Gastrocnemius medialis (tissue), 4 donors: ENCODE data around the gene SFXN1. TPM values are rescaled to one million over a fixed set of nuclear protein-coding genes. Genes with fewer than 3 reads are reported as not detected.
A peak's percentile ranks its signal among the peaks of the same experiment; 100 is the strongest.
"Not testable (repeated sequence)": the region's sequence is repeated elsewhere in the genome, so short reads cannot be mapped to it uniquely, and the experiment has no call there.

Source experiments
- ATAC-seq, 2 donors: fragments of 150-250 bp; one replicate each; pipeline ENCODE4 v1.9.1; 2016
- DNase-seq, 2 donors: peaks; one replicate each; pipeline ENCODE4 v3.0.0-alpha.2; 2019
- H3K27ac ChIP-seq, 4 donors: fragments of 200-600 bp; sonication (generic); 1 replicate in 1 of 4; 2 replicates in 3 of 4; pipeline ENCODE4 v1.5.1; 2016 to 2018; ENCODE audit warnings: mild to moderate bottlenecking in 2 of 4, moderate library complexity in 1 of 4
- H3K27me3 ChIP-seq, 3 donors: fragments of 200-600 bp; sonication (generic) in 2 of 3; 1 replicate in 1 of 3; 2 replicates in 2 of 3; pipeline versions ENCODE4 v1.5.1 to v1.6.0; 2016 to 2019; ENCODE audit warnings: mild to moderate bottlenecking in 1 of 3, moderate library complexity in 1 of 3
- H3K36me3 ChIP-seq, 2 donors: fragments of 200-600 bp; sonication (generic) in 1 of 2; one replicate each; pipeline ENCODE4 v1.5.1; 2017 to 2018
- H3K4me1 ChIP-seq, 2 donors: fragments of 200-600 bp; sonication (generic) in 1 of 2; one replicate each; pipeline ENCODE4 v1.5.1; 2016 to 2017; ENCODE audit warnings: mild to moderate bottlenecking in 2 of 2
- H3K4me3 ChIP-seq, 4 donors: fragments of 200-600 bp; sonication (generic) in 3 of 4; 1 replicate in 1 of 4; 2 replicates in 3 of 4; pipeline ENCODE4 v1.5.1; 2016 to 2019; ENCODE audit warnings: mild to moderate bottlenecking in 2 of 4
- H3K9me3 ChIP-seq, 3 donors: fragments of 200-600 bp; sonication (generic) in 2 of 3; 1 replicate in 1 of 3; 2 replicates in 2 of 3; pipeline ENCODE4 v1.5.1; 2016 to 2019
- CTCF ChIP-seq, 5 experiments: fragments of 450-650 bp in 3 of 5; fragments of 200-600 bp in 2 of 5; sonication (generic) in 2 of 5; IDR thresholded peaks in 4 of 5; conservative IDR thresholded peaks in 1 of 5; 1 replicate in 4 of 5; 2 replicates in 1 of 5; pipeline ENCODE4 v1.5.1; 2016 to 2019; ENCODE audit warnings: antibody characterized with exemption in 5 of 5, mild to moderate bottlenecking in 3 of 5, moderate library complexity in 3 of 5
- POLR2A ChIP-seq, 2 donors: fragments of 450-650 bp; IDR thresholded peaks; one replicate each; pipeline ENCODE4 v1.6.1; 2017; ENCODE audit warnings: antibody characterized with exemption in 2 of 2, mild to moderate bottlenecking in 2 of 2, moderate library complexity in 2 of 2
- in situ Hi-C, 4 donors: fragments of 200-750 bp; cut with MboI; loops; one replicate each; pipeline versions ENCODE4 v1.15.0 to v1.8.0; 2017; ENCODE audit warnings: low sequenced_read_pairs in 4 of 4
- intact Hi-C: fragments of 100-400 bp; cut with DNase I; formaldehyde crosslinking; loops from one replicate; pipeline ENCODE4 v1.15.1; 2023; ENCODE audit warnings: low total_unique reads
- total RNA-seq, 4 donors: library from RNA; depleted of rRNA; stranded (reverse); fragments of >200 nt; gene quantifications; one replicate each; pipeline versions ENCODE4 v1.1.0 to v1.2.3, GENCODE V29; 2016

The SFXN1 gene
- total RNA-seq, 4 donors from 2014 or later, result 5.8 to 16.7 (median 13.1) TPM

GRCh38 chr5:175443514-175444059, 34.8 kb upstream of the SFXN1 start:
- in situ Hi-C loops, result loop anchor here in 3 of 4 donors (10.0 to 25.0 kb wide), 3 partner anchors 481 to 499 kb away; no protein-coding TSS in a partner anchor
- Histone ChIP-seq H3K27ac (no peak overlapping the region), H3K36me3 (no peaks in the 10 kb centered on the region), H3K4me1 (peaks cover 0 to 4% of the 10 kb centered on the region in 2 donors), H3K27me3 (peaks cover 33 to 43% (median 43%) of the 10 kb centered on the region in 3 donors), H3K4me3 (peak overlapping the region; percentile 23 to 42 (median 34)), H3K9me3 (no peaks in the 10 kb centered on the region)
- intact Hi-C loops, result loop anchor here (1.0 kb wide), 1 partner anchor 492 kb away; no protein-coding TSS in a partner anchor
- ATAC-seq (no peak), DNase-seq (no peak)
- TF ChIP-seq CTCF (IDR thresholded peaks at IDR 0.05 in 4 of 5, conservative IDR thresholded peaks at IDR 0.05 in 1 of 5) (no peak), POLR2A (IDR thresholded peaks at IDR 0.05) (no peak)

DNA sequence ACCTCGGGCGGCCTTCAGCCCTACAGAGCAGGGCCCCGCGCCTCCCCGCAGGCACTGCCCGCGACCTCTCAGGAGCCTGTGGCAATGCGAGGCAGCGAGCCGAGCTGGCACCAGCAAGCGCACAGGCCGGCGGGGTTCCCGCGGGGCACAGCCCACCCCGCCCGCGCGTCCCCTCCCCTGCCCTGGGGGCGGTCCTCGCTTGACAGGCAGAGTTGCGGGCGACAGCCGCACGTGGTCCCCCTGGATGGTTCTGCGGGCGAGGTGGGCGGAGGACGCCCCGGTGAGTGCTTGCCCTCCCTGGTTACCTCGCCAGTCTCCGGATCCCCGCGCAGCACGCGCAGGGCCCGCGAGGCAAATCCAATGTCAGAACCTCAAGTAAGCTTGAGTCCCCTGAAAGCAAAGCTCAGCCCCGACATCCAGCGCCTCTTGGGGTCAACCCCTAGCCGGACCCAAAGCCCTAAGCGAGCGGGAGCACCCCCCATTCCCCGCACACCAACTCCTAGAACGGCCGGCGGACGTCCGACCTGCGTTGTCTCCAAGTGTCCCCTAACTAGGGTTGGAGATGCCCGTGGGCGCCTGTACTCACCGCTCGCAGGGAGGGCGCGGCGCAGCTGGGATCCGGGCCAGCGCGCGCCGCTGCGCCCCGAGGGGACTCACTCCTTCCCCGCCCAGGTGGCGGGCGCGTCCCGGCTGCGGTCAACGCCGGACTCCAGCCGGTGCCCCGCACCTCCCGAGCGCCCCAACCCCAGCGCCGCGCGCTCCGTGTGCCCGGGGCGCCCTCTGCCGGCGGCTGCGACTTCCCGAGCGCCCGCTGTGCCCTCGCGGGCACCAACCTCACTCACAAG, 34.1 kb upstream of the SFXN1 start, which contains the start of gene DRD1:
Gene DRD1 (minus strand): TSS at position 123 of the 845 bp plus-strand sequence. CDS start 1,083 bp downstream, outside the sequence.
- ATAC-seq (peak in 1 of 2 donors; percentile 54), DNase-seq (no peak)
- Histone ChIP-seq H3K4me1 (peaks cover 0 to 4% of the 10 kb centered on the region in 2 donors), H3K4me3 (peak within 1 kb of the TSS; percentile 23 to 42 (median 34)), H3K27ac (no peak within 1 kb of the TSS), H3K27me3 (peaks cover 36 to 44% (median 40%) of the 10 kb centered on the region in 3 donors), H3K9me3 (no peaks in the 10 kb centered on the region), H3K36me3 (no peaks in the 10 kb centered on the region)
- intact Hi-C loops (loop anchor here (1.0 kb wide), 1 partner anchor 493 kb away; no protein-coding TSS in a partner anchor), in situ Hi-C loops (loop anchor here in 3 of 4 donors (10.0 to 25.0 kb wide), 3 partner anchors 482 to 499 kb away; no protein-coding TSS in a partner anchor)
- TF ChIP-seq POLR2A (IDR thresholded peaks at IDR 0.05) (no peak), CTCF (IDR thresholded peaks at IDR 0.05 in 4 of 5, conservative IDR thresholded peaks at IDR 0.05 in 1 of 5) (peak in 4 of 5 experiments; percentile 32 to 60 (median 48))

- TF ChIP-seq POLR2A (IDR thresholded peaks at IDR 0.05) (no peak), CTCF (IDR thresholded peaks at IDR 0.05 in 4 of 5, conservative IDR thresholded peaks at IDR 0.05 in 1 of 5) (no peak)
- Histone ChIP-seq H3K36me3 (no peaks in the 10 kb centered on the region), H3K4me3 (peak overlapping the region in 3 of 4 donors; percentile 23 to 42 (median 41)), H3K4me1 (peaks cover 0 to 4% of the 10 kb centered on the region in 2 donors), H3K9me3 (no peaks in the 10 kb centered on the region), H3K27me3 (peaks cover 38 to 44% (median 39%) of the 10 kb centered on the region in 3 donors), H3K27ac (no peak overlapping the region)
- intact Hi-C loops, result loop anchor here (1.0 kb wide), 1 partner anchor 494 kb away; no protein-coding TSS in a partner anchor
- DNase-seq (no peak), ATAC-seq (no peak)
- in situ Hi-C loops, result loop anchor here (5.0 to 25.0 kb wide), 4 partner anchors 483 to 500 kb away; no protein-coding TSS in a partner anchor
These were observed 33.4 kb upstream of the SFXN1 start for GRCh38 chr5:175444905-175445456.

- H3K27ac ChIP-seq, H3K36me3 ChIP-seq, intact Hi-C loops, ATAC-seq, H3K9me3 ChIP-seq, DNase-seq, H3K4me1 ChIP-seq, H3K4me3 ChIP-seq: not testable (repeated sequence)
- in situ Hi-C loops, result loop anchor here (5.0 to 25.0 kb wide), 4 partner anchors 484 to 502 kb away; no protein-coding TSS in a partner anchor
- peaks cover 38 to 45% (median 44%) of the 10 kb centered on the region in 3 donors for H3K27me3 ChIP-seq
These were observed 32.0 kb upstream of the SFXN1 start for GRCh38 chr5:175446378-175446777.
